Activated T-helper 1 cell treated with Interleukin-2 at 50 U/mL for 16 hours (primary cell): Measurements from ENCODE around the gene YEATS2.

ENCODE experiments used
- DNase-seq: peaks from one replicate; pipeline ENCODE4 v3.0.0-alpha.2; 2020; ENCODE audit warnings: low read depth

The YEATS2 gene

GRCh38 chr3:183812761-183813445 is 115.3 kb downstream of the YEATS2 start:
- no peak for DNase-seq

DNA sequence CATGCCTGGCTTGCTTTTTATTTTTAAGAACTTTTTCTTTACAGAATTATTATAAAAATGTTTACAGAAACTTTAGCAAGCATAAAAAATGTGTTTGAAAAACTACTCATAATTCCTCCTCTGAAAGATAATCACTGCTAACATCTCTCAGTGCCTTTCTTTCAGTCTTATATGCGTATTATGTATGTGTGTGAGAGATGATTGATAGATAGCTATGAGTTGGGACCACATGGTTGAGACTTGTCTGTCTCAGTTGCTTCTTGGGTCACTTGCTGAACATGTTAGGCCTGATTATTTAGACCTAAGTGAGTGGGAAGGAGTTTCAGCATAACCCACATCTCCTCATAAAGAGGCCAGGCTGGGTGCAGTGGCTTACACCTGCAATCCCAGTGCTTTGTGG is 116.6 kb downstream of the YEATS2 start:
- DNase-seq, result no peak

DNA sequence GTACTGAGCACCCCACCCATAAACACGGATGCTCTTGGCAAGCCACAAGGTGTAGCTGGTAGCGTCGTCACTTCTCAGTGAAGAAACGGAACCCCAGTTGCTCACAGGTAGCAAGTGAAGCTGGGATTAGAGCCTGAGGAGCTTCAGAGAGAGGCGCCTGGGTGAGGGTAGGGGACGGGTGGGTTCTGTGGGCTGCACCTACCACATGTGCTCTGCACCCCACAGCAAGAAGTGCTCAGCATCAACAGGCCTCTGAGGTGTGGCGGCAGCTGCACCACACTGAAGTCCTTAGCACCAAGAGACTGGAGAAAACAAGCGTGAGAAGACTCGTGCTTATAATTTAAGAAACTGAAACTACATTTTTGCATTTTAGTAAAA is 118.0 kb downstream of the YEATS2 start:
- no peak for DNase-seq

- DNase-seq, result no peak
Measured at GRCh38 chr3:183815951-183816475, 118.4 kb downstream of the YEATS2 start.

GRCh38 chr3:183816681-183817510 is 119.3 kb downstream of the YEATS2 start:
- no peak for DNase-seq

DNA sequence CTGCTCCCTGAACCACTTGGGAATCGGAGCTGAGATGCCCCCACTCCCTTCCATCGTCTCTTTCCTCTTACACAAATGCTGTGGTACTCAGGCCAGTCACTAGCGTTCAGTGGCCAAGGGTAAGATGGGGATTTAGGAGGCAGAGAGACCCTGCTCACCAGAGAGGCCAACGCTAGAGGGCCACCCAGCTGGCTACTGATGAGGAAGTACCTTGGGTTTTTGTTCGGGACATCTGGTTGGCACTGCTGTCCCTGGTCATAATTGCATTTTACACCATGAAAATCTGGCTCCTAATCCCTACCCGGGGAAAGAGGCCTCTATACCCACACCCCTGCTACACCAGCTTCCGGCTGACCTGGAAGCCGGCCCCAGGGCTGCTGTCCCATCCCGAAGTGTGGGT is 120.0 kb downstream of the YEATS2 start:
- DNase-seq, result no peak

- DNase-seq, result no peak
Measured at GRCh38 chr3:183818041-183818620, 120.5 kb downstream of the YEATS2 start.

GRCh38 chr3:183818706-183819624 is 121.4 kb downstream of the YEATS2 start:
- DNase-seq, result no peak

- DNase-seq, result no peak
Measured at GRCh38 chr3:183819831-183820230, 122.2 kb downstream of the YEATS2 start.

GRCh38 chr3:183822631-183823030 is 125.0 kb downstream of the YEATS2 start:
- no peak for DNase-seq

GRCh38 chr3:183823963-183824362 is 126.4 kb downstream of the YEATS2 start:
- DNase-seq, result no peak

- DNase-seq, result no peak
Measured at GRCh38 chr3:183824761-183825455, 127.3 kb downstream of the YEATS2 start.

DNA sequence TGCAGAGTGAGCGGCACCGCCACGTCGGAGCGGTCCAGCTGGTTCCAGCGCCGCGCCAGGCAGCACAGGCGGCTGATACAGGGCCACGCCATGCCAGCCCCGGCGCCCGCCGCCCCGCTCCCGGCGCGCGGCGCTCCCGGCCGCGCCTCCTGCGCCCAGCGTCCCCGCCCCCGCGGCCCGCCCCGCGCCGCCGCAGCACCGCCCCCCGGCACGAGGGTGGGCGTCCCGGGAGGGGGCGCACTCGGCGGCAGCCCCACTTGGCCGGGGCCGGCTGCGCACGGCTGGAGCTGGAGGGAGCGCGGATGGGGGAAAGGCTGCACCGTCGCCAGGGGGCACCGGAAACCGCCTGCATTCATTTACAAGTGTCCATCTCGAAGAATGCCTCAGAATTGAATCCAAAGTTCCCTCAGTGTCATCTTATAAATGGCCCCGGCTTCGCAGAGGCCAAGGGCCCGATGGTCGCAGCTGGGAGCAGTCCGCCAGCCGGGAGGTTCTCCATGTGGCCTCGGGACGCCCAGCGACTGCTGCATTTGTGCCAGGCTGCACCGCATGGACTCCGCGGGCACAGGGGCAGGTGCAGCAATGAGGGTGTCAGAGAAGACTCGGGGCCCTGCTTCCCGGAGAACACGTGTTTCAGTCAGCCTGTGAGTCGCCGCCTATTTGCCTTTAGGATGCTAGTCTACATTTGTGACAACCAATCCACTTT is 128.0 kb downstream of the YEATS2 start, which contains the start of gene MAP6D1:
TSS of gene MAP6D1 (minus strand) at position 122 of the 706 bp plus-strand sequence. CDS start at position 92, 30 bp downstream.
- DNase-seq, result peak; percentile 17

- DNase-seq, result no peak
Measured at GRCh38 chr3:183826448-183827250, 129.1 kb downstream of the YEATS2 start.

- DNase-seq, result no peak
Measured at GRCh38 chr3:183827809-183828537, 130.4 kb downstream of the YEATS2 start.

DNA sequence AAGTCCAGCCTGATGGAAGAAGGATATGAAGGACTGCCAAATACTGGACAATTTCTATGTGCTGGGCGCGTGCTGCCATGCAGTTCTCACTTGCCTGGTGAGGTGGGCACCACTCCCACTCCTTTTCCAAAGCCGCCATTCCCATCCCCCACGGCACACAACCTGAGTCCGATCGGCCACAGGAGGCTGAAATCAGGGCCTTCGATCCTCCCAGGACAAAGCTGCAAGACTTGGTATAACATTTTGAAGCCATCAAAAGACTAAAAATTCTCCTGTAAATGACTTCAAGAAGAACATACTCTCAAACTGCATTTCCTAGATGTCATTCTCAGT is 130.9 kb downstream of the YEATS2 start:
- DNase-seq, result no peak

DNA sequence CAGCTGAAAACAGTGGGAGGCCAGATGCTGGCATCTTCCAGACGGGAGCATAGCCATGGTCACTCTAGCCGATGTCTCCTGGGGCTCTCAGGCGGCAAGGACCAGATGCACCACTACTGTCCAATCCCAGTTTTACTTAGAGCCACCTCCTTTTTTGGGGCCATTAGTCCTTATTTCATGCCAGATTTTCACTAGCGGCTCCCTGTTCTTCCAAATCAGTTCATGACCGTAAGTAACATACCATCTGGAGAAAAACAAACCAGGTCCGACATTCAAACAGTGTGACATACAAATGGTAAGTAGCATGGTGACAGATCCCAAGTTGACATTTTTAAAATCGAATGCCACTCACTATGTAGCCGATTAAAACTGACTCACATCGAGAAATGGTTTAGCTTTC is 131.9 kb downstream of the YEATS2 start:
- DNase-seq, result no peak

DNA sequence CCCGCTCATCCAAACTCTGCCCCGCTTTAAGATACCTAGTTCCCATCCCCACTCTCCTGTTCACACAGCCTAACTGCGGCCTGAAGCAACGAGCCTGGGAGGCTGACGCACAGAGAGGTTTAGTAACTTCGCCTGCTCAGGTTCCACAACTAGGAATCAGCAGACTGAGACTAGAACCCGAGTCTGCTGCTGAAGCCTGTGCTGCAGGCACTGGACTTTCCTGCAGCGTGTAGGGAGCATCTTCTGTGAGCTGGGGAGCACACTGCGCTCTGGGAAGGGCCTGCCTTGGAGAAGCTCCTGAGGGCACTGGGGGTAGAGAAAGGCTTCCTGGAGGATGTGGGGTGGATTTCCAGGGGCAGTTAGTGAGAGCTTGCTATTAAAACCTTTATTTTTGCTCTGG is 132.6 kb downstream of the YEATS2 start:
- no peak for DNase-seq

DNA sequence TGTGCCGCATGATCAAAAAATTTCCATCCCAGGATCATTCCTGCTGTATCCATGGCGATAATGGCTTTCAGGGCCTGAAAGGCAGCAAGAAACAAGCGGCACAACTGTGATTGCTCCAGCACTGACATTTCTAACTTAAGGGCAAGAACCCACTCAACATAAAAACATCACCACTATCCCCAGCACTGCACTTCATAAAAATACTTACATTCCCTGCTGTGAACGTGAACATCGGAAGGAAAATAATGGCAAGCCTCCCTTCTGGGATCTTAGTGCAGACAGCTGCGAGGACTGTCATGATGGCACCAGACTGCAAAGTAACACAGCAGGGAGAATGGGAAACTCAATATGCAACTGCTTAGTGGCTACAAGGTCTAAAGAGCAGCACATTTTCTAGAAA is 135.9 kb downstream of the YEATS2 start:
- no peak for DNase-seq
